Muscle layer of duodenum (tissue), 2 donors: ENCODE data around the gene CSTF2T.

Source experiments
- H3K27ac ChIP-seq: one replicate; pipeline ENCODE4 v1.7.0; 2013; ENCODE audit warnings: mild to moderate bottlenecking, low read length
- H3K27me3 ChIP-seq: one replicate; pipeline ENCODE4 v1.7.0; 2013; ENCODE audit warnings: low read depth, mild to moderate bottlenecking, control low read depth, low read length
- H3K36me3 ChIP-seq, 2 donors: one replicate each; pipeline ENCODE4 v1.7.0; 2013; ENCODE audit warnings: low read length in 2 of 2, control low read depth in 1 of 2, mild to moderate bottlenecking in 1 of 2; ENCODE audit not compliant: insufficient read depth in 2 of 2, control insufficient read depth in 1 of 2
- H3K4me1 ChIP-seq, 2 donors: one replicate each; pipeline ENCODE4 v1.7.0; 2013; ENCODE audit warnings: low read length in 2 of 2, mild to moderate bottlenecking in 2 of 2, control low read depth in 1 of 2, moderate library complexity in 1 of 2; ENCODE audit not compliant: insufficient read depth in 2 of 2, control insufficient read depth in 1 of 2
- H3K4me3 ChIP-seq, 2 donors: one replicate each; pipeline ENCODE4 v1.7.0; 2013; ENCODE audit warnings: low read length in 2 of 2, low read depth in 1 of 2, mild to moderate bottlenecking in 1 of 2
- H3K9me3 ChIP-seq, 2 donors: one replicate each; pipeline ENCODE4 v1.7.0; 2013; ENCODE audit warnings: low read length in 2 of 2, control low read depth in 1 of 2, mild to moderate bottlenecking in 1 of 2; ENCODE audit not compliant: control insufficient read depth in 1 of 2
- donor health status: healthy.

CSTF2T gene

DNA sequence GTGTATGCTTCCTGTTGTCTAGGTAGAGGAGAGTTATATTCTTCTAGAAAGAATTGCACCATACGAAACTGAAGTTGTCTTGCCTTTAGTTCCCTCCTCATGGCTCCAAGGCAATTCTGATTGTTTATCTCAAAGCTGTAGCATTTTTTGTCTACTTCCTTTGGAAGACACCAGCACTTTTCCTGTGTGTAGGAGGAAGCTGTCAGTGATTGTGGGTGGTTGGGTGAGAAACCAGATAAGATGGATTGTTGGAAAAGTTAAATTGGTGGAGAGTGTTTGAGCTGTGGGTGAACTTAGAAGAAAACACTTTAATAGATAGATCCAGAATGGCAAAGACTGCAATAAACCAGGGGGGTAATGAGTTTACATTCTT lies 12.1 kb upstream of the CSTF2T start:
- no peaks in the 10 kb centered on the region for H3K36me3 ChIP-seq
- no peak overlapping the region for H3K4me3 ChIP-seq
- H3K27me3 ChIP-seq: no peaks in the 10 kb centered on the region
- H3K4me1 ChIP-seq: peaks cover 0 to 14% of the 10 kb centered on the region in 2 donors
- no peaks in the 10 kb centered on the region for H3K9me3 ChIP-seq
- H3K27ac ChIP-seq: no peak overlapping the region

DNA sequence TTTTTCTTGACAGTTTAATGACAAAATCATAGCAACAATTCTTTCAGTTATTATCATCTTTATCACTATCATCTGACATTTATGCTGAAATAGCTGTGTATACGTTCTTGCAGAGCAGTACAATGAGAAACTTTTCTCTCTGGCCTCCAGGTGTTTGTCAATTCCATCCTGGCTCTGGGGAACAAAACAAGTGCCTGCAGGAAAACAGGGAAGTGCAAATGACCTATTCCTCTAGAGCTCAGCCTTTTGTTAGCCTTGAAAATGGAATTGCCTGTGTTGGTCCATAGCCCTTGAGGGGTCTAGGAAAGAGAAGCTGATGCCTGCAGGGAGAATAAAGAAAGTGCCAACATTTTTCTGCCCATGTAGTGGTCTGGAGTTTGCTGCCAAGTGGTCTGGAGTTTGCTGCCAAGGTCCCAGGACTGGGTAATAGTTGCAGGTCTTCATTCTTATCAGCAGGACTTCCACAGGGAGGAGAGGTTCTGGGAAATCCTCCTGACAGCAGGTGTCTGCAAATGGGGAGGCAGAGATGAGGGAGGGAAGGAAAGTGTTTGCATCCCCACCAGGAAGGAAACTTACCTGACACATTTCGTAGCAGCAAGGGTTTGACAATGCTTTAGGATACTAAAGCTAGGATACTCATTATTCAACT lies 10.1 kb upstream of the CSTF2T start:
- H3K4me3 ChIP-seq: no peak overlapping the region
- no peak overlapping the region for H3K27ac ChIP-seq
- no peaks in the 10 kb centered on the region for H3K9me3 ChIP-seq
- peaks cover 0 to 20% of the 10 kb centered on the region in 2 donors for H3K4me1 ChIP-seq
- H3K27me3 ChIP-seq: no peaks in the 10 kb centered on the region
- H3K36me3 ChIP-seq: no peaks in the 10 kb centered on the region

DNA sequence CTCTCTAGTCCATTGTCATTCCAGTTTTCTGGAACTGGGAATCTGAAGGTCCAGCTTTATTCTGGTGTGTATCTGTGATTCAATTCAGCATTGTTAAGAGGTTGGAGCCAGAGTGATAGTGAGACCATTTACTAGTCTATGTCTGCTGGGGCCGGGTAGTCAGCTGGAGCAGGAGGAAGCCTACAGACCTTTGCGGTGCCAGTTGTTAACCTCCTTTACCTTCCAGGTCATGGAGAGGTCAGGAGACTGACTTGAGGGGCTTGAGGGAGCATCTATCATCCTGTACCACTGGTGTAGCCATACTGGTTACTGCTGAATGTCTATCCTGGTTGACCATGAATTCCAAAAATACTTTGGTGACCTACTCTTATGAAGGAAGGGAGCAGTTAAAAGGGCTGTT lies 9.2 kb upstream of the CSTF2T start:
- H3K4me3 ChIP-seq: no peak overlapping the region
- peak overlapping the region; percentile 71 for H3K27ac ChIP-seq
- no peaks in the 10 kb centered on the region for H3K27me3 ChIP-seq
- no peaks in the 10 kb centered on the region for H3K36me3 ChIP-seq
- H3K9me3 ChIP-seq: no peaks in the 10 kb centered on the region
- peaks cover 0 to 20% of the 10 kb centered on the region in 2 donors for H3K4me1 ChIP-seq

DNA sequence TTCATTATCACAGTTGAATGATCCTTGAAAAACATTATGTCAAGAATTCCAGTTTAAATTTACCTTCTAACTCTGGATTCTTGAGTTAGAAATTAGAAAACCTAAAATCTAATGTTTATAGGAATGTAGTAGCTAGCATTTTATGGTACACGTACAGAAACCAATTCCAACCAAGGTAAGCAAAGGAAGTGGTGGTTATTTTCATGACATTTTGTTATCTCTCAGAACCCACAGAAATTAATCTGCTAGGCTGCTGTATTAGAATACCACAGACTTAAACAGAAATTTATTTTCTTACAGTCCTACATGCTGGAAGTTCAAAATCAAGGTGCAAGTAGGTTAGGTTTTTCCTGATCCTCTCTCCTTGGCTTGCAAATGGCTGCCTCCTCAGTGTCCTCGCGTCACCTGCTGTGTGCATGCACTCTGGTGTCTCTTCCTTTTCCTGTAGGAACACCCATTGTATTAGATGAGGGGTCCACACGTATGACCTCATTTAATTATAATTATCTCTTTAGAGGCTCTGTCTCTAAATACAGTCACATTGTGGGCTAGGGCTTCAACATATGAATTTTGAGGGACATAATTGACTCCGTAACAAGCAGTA lies 8.5 kb upstream of the CSTF2T start:
- Histone ChIP-seq H3K4me3 (no peak overlapping the region), H3K27ac (peak overlapping the region; percentile 71), H3K36me3 (no peaks in the 10 kb centered on the region), H3K27me3 (no peaks in the 10 kb centered on the region), H3K4me1 (peaks cover 0 to 20% of the 10 kb centered on the region in 2 donors), H3K9me3 (no peaks in the 10 kb centered on the region)

- no peaks in the 10 kb centered on the region for H3K36me3 ChIP-seq
- no peaks in the 10 kb centered on the region for H3K27me3 ChIP-seq
- peak overlapping the region; percentile 71 for H3K27ac ChIP-seq
- no peaks in the 10 kb centered on the region for H3K9me3 ChIP-seq
- no peak overlapping the region for H3K4me3 ChIP-seq
- peaks cover 0 to 20% of the 10 kb centered on the region in 2 donors for H3K4me1 ChIP-seq
Observed at GRCh38 chr10:51707392-51707791, 8.0 kb upstream of the CSTF2T start.

GRCh38 chr10:51706225-51706624 lies 6.8 kb upstream of the CSTF2T start:
- no peaks in the 10 kb centered on the region for H3K36me3 ChIP-seq
- peak overlapping the region; percentile 71 for H3K27ac ChIP-seq
- H3K9me3 ChIP-seq: no peaks in the 10 kb centered on the region
- H3K4me1 ChIP-seq: peaks cover 0 to 20% of the 10 kb centered on the region in 2 donors
- H3K27me3 ChIP-seq: no peaks in the 10 kb centered on the region
- no peak overlapping the region for H3K4me3 ChIP-seq

- Histone ChIP-seq H3K36me3 (no peaks in the 10 kb centered on the region), H3K27ac (no peak overlapping the region), H3K4me3 (no peak overlapping the region), H3K9me3 (no peaks in the 10 kb centered on the region), H3K4me1 (peaks cover 0 to 20% of the 10 kb centered on the region in 2 donors), H3K27me3 (no peaks in the 10 kb centered on the region)
Observed at GRCh38 chr10:51705774-51706173, 6.4 kb upstream of the CSTF2T start.

DNA sequence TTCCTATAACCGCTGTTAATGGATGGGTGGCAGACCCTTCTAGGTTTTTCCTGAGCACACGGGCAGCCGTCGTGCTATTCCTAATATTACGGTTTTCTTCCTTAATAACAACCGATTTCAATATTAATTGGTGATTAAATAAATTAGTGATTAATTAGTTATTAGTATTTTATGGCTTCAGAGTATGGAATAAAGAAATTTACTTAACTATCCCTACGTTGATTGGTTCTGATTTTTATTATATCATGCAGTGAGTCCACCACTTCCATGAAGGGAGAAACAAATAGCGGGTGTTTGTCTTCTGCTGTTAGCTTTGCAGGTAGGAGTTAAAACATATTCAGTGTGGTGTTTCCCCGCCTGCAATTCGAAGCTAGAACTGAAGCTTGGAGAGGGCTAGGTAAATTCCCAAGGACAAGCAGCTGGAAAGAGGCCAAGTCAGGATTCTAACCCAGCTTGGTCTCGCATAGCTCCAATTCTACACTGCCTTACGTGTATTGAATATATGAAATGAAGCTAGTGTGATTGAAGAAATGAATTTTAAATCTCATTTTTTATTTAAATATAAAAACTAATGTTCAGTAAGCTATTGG lies 928 bp upstream of the CSTF2T start:
- Histone ChIP-seq H3K9me3 (no peaks in the 10 kb centered on the region), H3K36me3 (peaks cover 0 to 5% of the 10 kb centered on the region in 2 donors), H3K4me3 (peak overlapping the region; percentile 86 to 97), H3K27ac (peak overlapping the region; percentile 98), H3K27me3 (no peaks in the 10 kb centered on the region), H3K4me1 (peaks cover 14 to 20% of the 10 kb centered on the region in 2 donors)

DNA sequence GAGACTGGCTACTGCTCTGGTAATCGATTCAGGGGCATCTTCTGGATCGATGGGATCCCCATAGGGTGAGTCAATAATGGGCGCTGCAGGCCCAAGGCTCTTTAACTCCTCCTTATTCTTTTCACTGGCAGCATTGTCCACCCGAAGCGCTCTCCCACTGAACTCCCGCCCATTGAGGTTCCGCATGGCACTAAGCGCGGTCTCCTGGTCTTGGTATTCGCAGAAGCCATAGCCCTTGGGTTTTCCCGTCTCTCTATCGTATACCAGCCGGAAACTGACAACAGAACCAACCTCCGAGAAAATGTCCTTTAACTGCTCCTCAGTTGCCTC lies 285 bp downstream of the CSTF2T start:
- peak overlapping the region; percentile 98 for H3K27ac ChIP-seq
- no peaks in the 10 kb centered on the region for H3K27me3 ChIP-seq
- peak overlapping the region; percentile 86 to 97 for H3K4me3 ChIP-seq
- peaks cover 14 to 25% of the 10 kb centered on the region in 2 donors for H3K4me1 ChIP-seq
- H3K36me3 ChIP-seq: peaks cover 0 to 5% of the 10 kb centered on the region in 2 donors
- no peaks in the 10 kb centered on the region for H3K9me3 ChIP-seq

DNA sequence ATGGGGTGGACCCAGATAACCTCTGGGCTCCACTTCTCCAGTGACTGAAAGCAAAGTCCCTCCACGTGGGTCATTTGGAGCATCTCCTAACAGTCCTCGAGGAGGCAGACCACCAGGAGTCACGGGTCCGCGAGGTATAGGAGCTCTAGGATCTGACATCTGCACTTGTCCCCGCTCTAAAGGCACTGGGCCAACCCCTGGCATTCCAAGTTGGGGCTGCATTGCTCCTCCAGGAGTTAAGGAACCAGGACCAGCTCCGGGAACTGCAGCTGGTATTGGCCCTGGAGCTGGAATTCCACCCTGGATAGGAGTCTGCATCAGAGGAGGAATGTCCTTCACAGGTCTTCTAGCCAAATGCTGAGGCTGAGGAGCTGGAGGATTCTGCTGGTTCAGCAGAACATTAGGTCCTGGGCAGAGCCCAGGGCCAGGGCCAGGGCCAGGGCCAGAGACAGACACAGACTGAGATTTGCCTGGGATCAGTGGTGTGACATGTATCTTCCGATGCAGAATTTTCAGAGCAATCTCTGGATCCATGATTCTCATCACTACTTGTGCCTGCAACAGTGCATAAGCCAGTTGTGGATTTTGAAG lies 827 bp downstream of the CSTF2T start:
- Histone ChIP-seq H3K9me3 (no peaks in the 10 kb centered on the region), H3K4me1 (peaks cover 14 to 25% of the 10 kb centered on the region in 2 donors), H3K27ac (peak overlapping the region; percentile 98), H3K27me3 (no peaks in the 10 kb centered on the region), H3K36me3 (peaks cover 0 to 5% of the 10 kb centered on the region in 2 donors), H3K4me3 (peak overlapping the region; percentile 86 to 97)

- Histone ChIP-seq H3K4me1 (peaks cover 14 to 25% of the 10 kb centered on the region in 2 donors), H3K36me3 (peaks cover 0 to 5% of the 10 kb centered on the region in 2 donors), H3K9me3 (no peaks in the 10 kb centered on the region), H3K27ac (no peak overlapping the region), H3K27me3 (no peaks in the 10 kb centered on the region), H3K4me3 (no peak overlapping the region)
Observed at GRCh38 chr10:51696251-51696650, 3.1 kb downstream of the CSTF2T start.
